GM19395 (cell line): ENCODE measurements around the gene NRL.

ENCODE experiments used
- ATAC-seq: cut with Tn5 transposase; IDR thresholded peaks from one replicate; pipeline ENCODE4 v1.9.1; 2021; ENCODE audit warnings: mild to moderate bottlenecking, moderate library complexity; ENCODE audit not compliant: unreplicated experiment

The NRL gene

GRCh38 chr14:24083462-24083861 lies 31.3 kb downstream of the NRL start:
- no peak for ATAC-seq

- no peak for ATAC-seq
Measured at GRCh38 chr14:24082411-24083080, 32.2 kb downstream of the NRL start.

DNA sequence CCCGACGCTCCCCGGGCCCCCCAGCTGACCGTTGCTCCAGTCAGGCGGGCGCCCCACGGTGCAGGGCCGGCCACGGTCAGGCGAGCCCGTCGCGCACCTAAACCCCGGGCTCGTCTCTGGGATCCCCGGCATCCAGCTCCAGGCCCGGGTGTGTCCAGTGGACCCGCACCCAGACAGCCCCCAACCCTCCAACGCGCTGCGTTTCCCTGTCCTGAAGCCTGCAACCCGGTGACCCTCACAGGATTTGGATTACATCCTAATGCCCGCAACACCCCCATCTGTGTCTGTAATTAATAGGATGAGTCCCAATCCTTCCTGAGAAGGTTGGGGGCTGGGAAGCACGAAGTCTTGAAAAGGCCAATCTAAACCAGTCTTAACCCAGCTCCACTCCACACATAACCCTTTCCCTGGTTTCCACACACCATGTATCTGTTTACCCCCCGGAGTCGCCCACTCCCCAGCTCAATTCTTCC lies 33.0 kb downstream of the NRL start:
- no peak for ATAC-seq

- ATAC-seq: peak; percentile 89
Measured at GRCh38 chr14:24080888-24081738, 33.6 kb downstream of the NRL start.

DNA sequence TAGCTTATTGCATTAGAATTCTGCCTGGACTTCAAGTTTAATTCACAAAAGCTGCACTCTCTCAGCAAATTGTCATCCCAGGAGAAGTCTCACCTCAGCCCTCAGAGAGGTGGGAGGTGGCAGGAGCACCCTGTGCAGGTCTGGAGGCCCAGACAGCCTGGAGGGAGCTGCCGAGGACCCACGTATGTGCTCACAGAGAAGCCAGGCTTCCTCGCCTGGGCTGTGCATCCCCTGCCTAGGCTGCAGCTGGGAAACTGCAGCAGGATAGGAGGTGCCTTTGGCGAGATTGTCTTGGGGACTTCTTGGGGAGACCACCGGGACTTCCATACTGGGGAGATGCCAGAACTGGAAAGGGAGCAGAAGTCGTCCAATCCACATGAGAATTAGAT lies 34.6 kb downstream of the NRL start:
- no peak for ATAC-seq

GRCh38 chr14:24079491-24080141 lies 35.1 kb downstream of the NRL start:
- no peak for ATAC-seq

- no peak for ATAC-seq
Measured at GRCh38 chr14:24078146-24078545, 36.6 kb downstream of the NRL start.

DNA sequence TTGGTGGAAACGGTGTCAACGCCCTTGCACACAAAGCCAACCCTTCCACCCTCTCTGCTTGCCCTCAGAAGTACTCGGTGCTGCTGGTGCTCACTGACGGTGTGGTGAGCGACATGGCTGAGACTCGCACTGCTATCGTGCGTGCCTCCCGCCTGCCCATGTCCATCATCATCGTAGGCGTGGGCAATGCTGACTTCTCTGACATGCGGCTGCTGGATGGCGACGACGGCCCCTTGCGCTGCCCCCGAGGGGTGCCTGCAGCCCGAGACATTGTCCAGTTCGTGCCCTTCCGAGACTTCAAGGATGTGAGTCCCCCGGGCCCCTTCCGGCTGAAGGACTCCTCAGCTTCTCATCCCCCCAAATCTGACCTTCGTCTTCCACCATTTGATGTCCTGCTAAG lies 37.7 kb downstream of the NRL start:
- ATAC-seq: no peak

GRCh38 chr14:24076302-24076601 lies 38.5 kb downstream of the NRL start:
- ATAC-seq: no peak

GRCh38 chr14:24075485-24076301 lies 39.1 kb downstream of the NRL start:
- peak; percentile 62 for ATAC-seq

DNA sequence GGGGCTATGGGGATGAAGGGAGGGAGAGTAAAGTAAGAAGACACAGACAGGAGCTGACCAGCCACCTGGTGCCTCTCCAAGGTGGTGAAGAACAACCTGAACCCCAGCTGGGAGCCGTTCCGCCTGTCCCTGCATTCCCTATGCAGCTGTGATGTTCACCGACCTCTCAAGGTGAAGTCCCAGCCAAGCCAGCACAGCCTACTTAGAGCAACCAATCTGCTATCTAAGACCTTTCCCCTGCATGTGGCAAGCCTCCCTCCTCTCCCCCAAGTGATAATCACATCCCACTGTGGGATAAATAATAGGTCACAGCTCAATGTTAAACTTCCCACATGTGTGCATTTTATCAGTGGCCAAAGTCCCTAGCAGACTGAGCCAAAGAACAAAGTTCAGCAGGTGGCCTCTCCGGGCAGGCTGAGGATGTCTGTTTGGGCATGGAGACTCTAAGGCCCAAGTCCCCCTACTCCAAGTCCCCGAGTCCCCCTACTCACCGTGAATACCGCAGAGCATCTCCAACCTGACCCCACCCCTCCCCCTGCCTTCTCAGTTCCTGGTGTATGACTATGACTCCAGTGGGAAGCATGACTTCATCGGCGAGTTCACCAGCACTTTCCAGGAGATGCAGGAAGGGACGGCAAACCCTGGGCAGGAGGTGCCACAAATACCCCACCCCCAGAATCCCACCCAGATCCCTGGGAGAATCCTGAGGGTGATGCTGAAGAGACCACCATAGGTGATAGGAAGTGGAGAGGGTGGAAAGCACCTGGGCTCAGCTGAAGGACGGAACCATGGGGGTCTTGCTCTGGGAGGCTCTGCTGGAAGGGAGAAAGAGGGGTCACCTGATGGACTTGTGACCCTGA lies 39.9 kb downstream of the NRL start:
- no peak for ATAC-seq

- no peak for ATAC-seq
Measured at GRCh38 chr14:24072881-24073877, 41.6 kb downstream of the NRL start.

DNA sequence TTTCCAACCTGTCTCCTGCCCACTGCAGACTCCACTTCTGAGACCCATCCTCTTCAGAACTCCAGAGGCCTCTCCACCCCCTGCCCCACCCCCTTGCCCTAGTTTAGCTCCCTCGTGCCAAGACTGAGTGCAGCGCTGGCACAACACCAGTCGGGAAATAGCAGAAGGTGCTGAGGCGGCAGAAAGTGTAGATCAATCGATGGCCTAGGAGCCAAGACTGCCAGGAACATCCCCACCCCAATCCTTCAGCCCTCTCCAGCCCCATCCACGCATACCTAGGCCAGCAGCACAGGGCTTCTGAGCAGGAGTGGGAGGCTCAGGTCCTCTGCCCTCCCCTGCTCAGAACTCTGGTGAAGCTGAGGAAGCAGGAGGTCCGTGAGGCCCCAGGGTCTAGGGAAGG lies 42.3 kb downstream of the NRL start:
- ATAC-seq: no peak

DNA sequence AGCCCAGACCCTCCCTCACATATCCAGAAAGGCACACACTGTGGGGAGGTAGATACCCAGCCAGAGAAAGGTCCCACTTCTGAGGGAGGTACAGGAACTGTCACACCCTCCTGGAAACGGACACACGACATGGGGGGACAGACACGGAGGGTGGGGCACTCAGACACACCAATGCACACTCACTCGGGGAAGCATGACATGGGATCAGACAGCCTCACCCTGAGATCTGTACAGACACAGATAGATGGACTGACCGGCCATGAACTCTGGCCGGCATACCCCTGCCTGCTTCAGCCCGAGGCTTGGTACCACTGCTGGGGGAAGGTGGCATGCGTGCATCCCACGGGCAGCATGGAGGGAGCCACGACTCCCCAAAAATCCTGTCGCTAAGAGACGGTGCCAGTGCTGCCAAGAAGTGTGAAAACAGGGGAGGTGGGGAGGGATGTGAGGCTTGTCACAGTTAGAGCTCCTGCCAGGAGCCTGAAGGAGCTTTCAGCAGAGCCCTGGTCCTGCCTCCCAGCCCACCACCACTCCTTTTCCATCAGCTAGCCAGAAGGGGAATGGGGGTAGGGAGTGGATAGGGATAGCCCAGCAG lies 42.8 kb downstream of the NRL start:
- ATAC-seq: no peak

- ATAC-seq: no peak
Measured at GRCh38 chr14:24071144-24071697, 43.5 kb downstream of the NRL start, which contains the start of gene CPNE6. Gene CPNE6 (plus strand): TSS chr14:24071562. CDS start chr14:24072937, 1,375 bp downstream.

- ATAC-seq: no peak
Measured at GRCh38 chr14:24070285-24071143, 44.2 kb downstream of the NRL start.

- no peak for ATAC-seq
Measured at GRCh38 chr14:24069411-24069735, 45.4 kb downstream of the NRL start.
